Hematopoietic multipotent progenitor cell treated with erythropoietin and hydrocortisone succinate and interleukin-3 and kit ligand, for 8 days (in vitro differentiated cells): Measurements from ENCODE around the gene CELA2B.
A peak's percentile ranks its signal among the peaks of the same experiment; 100 is the strongest.
"Not testable (repeated sequence)": the region's sequence is repeated elsewhere in the genome, so short reads cannot be mapped to it uniquely, and the experiment has no call there.

ENCODE experiments used
- DNase-seq: peaks from one replicate; pipeline ENCODE4 v3.0.0-alpha.2; 2015

The CELA2B gene

GRCh38 chr1:15501208-15502032, 25.5 kb downstream of the CELA2B start:
- DNase-seq: peak; percentile 67

- no peak for DNase-seq
These were observed 28.5 kb downstream of the CELA2B start for GRCh38 chr1:15504436-15504835.

GRCh38 chr1:15506831-15507230, 30.9 kb downstream of the CELA2B start:
- no peak for DNase-seq

- no peak for DNase-seq
These were observed 31.4 kb downstream of the CELA2B start for GRCh38 chr1:15507278-15507677.

GRCh38 chr1:15508700-15509487, 33.0 kb downstream of the CELA2B start:
- DNase-seq: peak; percentile 88

GRCh38 chr1:15509586-15509985, 33.7 kb downstream of the CELA2B start:
- DNase-seq: no peak

- no peak for DNase-seq
These were observed 34.9 kb downstream of the CELA2B start for GRCh38 chr1:15510611-15511405.

- DNase-seq: no peak
These were observed 37.3 kb downstream of the CELA2B start for GRCh38 chr1:15513192-15513591.

- DNase-seq: no peak
These were observed 38.0 kb downstream of the CELA2B start for GRCh38 chr1:15513919-15514318.

GRCh38 chr1:15514557-15514956, 38.7 kb downstream of the CELA2B start:
- DNase-seq: not testable (repeated sequence)

GRCh38 chr1:15515022-15515663, 39.2 kb downstream of the CELA2B start:
- peak; percentile 22 for DNase-seq

- no peak for DNase-seq
These were observed 43.7 kb downstream of the CELA2B start for GRCh38 chr1:15519625-15520024.

GRCh38 chr1:15521206-15521906, 45.5 kb downstream of the CELA2B start:
- not testable (repeated sequence) for DNase-seq

GRCh38 chr1:15522551-15522950, 46.6 kb downstream of the CELA2B start:
- no peak for DNase-seq

- DNase-seq: no peak
These were observed 47.5 kb downstream of the CELA2B start for GRCh38 chr1:15523104-15524020.

- DNase-seq: no peak
These were observed 48.0 kb downstream of the CELA2B start, which contains the start of gene CASP9 for GRCh38 chr1:15524021-15524282. Gene CASP9 (minus strand): TSS chr1:15524215. CDS start chr1:15524200, 15 bp downstream.

- DNase-seq: peak; percentile 93
These were observed 48.6 kb downstream of the CELA2B start for GRCh38 chr1:15524283-15525049.

- DNase-seq: peak; percentile 96
These were observed 49.4 kb downstream of the CELA2B start for GRCh38 chr1:15525050-15526020.

- peak; percentile 10 for DNase-seq
These were observed 50.2 kb downstream of the CELA2B start for GRCh38 chr1:15526021-15526489.
